ENCODE data around the gene COL23A1.
A peak's percentile ranks its signal among the peaks of the same experiment; 100 is the strongest.

Gene COL23A1

DNA sequence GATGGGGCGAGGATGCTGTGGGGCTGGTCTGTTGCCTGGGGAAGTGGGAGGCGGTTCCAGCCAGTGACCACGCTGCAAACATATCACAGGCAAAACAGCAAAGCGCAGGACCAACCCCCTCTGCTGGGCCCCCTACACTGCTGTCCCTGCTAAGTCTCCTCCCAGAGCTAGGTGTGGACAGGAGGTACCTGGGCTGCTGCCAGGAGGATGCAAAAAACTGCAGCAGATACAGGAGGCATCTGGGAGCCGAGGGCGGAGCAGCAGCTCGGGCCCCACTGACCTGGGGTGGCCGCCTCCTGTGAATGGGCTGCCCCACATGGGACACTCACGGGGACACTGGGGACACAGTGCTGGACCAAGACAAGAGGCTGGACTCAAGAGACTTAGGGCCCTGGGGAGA lies 309.6 kb downstream of the COL23A1 start:
- no peak for DNase-seq (ENCODE audit: low read depth)

DNA sequence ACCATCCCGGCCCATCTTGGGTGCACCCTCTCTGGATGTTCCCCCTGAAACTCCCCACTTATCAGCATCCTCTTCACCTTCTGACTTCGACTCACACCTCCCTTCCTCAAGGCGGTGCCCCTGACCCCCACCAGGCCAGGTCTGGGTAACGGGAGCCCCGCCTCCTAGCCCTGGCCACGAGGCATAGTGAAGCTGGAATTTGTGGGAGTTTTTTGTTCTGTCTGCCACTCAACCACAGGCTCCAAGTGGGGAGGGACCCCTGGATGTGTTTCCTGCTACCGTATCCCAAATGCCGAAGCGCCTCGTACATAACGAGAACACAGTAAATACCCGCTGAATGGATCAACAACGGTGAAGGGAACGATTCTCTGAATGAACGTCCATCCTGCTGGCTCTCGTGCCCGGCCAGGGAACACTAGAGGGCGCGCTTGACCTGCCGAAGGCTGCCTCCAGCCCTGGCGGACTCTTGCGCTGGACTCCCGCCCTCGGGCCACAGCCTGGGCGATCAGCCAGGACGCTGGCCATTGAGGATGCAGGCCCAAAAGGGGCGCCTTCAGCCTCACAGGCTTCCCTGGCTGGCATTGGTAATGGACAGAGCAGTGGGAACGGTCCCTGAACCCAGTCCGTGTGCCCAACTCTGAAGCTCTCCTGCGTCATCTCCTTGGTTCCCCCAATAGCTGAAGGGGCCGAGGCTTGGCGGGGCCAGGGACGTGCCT lies 310.3 kb downstream of the COL23A1 start:
- peak; percentile 32 for DNase-seq (ENCODE audit: low read depth)

DNA sequence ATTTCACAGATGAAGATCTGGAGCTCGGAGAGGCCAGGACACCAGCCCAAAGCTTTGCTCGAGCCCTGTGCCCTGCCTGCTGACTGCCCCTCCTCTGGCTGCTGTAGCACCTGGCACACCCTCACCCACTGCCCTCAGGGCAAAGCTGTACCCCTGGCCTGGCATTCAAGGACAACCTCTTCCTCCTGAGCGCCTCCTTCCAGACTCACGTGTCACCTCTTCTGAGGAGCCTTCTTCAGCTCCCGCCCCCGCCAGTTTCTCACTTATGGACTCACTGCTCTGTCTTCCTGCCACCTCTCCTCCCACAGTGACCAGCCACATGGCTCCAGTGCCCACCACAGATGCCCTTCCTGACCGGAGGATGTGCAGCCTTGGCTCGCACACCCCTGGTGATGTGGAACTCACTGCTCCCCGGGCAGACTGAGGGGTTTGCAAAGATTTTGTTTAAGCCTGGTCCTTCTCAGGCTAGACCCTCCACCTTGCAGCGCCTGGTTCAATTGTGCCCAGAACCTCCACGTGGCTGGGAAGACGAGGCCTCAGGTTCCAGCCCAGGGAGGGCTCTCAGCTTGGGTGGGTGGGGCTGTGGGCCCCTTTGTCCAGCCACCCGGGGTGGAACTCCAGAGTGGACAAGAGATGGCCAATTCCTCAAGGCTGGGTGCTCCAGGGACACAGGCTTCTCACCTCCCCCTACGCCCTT lies 311.0 kb downstream of the COL23A1 start:
- DNase-seq (ENCODE audit: low read depth) = no peak

DNA sequence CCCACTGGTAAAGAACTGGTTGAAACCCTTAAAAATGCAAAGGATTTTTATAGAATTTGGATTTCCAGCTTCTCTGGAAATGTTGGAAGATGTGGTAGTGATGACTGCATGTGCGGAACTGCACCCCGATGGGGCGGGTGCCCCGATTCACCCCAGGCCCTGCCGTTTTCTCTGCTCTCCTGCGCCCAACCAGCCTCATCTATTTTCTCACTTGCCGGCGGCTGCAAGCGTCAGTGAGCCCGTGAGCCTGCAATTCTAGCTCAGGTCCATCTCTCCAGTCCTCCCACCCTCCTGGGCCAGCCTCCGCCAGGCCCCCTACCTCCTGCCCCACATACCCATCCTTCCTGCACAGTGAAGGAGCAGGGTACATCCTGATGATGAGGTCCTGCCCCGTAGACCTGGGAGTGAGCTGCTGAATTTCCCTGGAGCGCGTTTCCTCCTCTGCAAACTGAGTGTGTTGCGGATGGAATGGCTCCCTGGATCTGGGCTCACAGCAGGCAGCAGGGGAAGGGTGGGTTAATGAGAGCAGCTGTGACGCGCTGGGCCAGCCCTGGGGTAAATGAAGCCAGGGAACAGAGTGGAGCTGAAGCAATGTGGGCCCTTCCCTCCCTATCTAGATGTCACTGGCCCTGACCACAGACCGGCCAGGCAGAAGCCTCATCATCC lies 311.7 kb downstream of the COL23A1 start:
- no peak for DNase-seq (ENCODE audit: low read depth)

DNA sequence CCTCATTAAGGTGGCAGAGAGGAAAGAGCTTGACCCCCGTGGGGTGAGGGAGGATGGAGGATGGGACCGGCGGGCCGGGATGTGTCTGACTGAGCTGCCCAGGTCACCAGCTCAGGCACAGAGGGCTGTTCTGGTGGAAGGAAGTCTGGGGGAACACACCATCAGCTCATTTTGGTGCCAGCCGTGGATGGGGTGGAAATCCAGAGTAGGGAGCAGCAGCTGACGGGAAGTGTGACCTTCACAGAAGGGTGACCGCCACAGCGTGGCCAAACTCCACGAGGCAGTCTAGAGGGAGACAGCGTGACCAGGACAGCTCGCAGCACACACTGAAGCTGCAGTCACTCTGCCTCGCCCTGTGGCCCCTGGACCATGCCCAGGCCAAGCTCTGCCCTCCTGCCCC lies 312.3 kb downstream of the COL23A1 start:
- DNase-seq (ENCODE audit: low read depth) = no peak

DNA sequence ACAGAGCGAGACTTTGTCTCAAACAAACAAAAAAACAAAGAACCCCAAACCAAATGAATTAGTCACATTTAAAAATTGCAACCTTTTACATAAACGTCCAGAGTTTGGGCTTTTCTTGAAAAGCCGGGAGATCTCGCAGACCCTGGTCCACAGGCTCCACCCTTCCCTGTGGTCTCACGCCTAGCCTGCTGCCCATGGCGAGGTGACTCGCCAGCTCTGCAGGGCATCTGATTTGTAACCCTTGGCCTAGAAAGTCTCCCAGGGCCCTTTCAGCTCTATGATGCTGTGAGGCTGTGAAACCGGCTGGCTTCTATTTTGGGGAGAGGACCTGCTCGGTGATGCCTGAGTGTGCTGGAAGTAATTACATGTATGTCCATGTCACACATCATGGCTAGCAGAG lies 312.8 kb downstream of the COL23A1 start:
- no peak for DNase-seq (ENCODE audit: low read depth)

DNA sequence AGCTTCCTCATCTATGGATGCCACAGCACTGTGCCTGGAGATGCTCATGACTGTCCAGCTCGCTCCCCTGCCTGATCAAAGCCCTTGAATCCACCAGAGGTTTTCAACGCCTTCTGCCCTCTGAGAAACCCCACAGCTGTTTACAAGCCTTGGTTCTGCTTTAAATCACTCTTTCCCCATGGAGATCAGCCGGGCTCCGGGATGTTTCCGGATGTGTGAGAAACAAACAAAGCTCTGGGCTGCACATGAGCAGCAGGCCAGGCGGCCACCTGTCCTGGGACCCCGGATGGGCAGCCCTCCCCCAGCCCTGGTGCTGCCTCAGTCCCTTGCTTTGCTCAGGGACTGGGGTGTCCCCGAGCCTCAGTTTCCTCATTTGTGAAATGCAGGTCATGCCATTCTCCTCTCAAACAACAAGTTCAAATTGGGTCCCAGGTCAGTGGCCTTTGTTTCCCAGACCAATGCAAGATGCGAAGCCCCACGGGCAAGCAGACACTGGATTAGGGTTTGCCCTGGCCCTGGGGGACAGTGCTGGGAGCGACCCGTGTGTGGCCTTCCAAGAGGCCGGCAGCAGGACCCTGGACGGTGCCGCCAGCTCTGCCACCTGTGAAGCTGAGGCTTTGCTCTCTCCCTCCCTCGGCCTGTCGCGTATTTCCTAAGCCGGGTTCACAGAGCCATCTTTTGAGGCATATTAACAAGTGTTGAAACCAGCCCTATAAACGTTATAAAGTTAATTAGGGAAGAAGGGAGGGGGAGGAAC lies 315.2 kb downstream of the COL23A1 start:
- no peak for DNase-seq (ENCODE audit: low read depth)

DNA sequence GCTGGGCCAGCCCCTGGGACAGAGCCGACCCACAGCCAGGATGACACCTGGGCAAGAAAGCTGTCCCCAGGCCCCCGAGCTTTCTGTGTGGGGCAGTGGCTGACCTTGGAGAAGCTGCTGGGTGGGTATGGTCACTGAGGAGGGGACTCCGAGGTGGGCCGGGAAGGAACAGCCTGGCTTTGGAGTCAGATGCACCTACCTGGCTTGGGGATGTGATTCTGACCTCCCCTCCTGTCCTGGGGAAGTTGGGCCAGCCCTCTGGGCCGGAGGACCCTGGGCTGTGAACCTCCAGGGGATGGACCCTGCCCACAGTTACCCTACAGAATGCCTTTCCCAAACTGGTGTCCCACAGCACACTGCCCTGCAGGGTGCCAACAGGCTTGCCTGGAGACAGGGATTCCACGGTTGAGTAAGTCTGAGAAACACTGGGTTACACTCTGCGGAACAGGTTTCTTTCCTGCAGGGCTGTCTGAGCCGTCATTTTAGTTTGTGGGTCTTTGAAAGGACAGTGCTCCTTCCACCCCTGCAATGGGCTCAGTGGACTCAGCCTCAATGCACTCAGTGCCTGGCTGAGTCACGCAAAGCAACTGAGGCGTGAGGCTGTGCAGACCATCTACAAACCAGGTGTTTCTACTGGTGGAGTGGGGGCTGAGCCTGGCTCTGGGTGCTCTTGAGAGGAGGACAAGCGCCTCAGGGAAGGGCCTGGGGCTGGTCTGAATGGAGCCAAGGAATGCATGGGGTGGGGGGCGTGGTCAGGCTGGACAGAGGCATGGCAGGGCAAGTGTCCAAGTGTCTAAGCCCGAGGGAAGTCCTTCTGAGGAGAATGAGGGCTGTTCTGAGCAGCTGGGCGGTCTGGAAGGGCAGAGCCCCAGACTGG lies 316.3 kb downstream of the COL23A1 start:
- no peak for DNase-seq (ENCODE audit: low read depth)

DNA sequence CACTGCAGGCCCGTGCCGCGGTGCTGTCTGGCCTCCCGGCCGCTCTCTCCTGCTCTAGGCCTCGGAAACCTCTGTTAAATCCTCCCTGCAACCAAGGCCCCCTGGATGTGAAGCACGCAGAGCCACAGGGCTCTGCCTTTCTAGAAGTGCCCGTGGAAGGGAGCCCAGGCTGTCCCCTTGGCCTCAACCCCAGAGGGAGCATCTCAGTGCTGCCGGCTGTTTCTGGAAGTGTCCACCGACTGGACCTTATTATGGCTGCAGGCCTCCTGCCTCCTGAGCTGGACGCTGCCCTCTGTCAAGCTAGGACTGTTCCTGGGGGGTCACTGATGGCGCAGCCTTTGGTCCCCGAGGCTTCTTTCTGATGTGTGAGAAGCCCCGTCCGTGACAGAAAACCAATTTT lies 317.2 kb downstream of the COL23A1 start:
- DNase-seq (ENCODE audit: low read depth) = no peak

DNA sequence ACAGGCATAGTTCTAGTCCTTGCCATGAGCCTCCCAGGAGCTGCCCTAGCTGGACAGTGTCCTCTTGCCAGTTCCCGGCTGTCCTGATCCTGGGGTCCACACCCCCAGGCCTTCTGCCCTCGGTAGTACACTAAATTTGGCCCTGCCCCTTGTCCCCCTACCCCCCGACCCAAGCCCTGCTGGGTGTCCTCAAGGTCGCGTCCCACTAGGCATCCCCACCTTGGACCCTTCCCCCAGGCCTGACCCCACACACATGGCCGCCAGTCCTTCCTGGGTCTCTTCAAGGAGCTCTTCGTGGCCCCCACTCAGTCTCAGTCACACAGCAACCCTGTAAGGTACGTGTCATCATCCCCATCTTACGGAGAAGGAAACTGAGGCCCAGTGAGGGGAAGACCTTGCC lies 317.6 kb downstream of the COL23A1 start:
- DNase-seq (ENCODE audit: low read depth) = no peak

DNA sequence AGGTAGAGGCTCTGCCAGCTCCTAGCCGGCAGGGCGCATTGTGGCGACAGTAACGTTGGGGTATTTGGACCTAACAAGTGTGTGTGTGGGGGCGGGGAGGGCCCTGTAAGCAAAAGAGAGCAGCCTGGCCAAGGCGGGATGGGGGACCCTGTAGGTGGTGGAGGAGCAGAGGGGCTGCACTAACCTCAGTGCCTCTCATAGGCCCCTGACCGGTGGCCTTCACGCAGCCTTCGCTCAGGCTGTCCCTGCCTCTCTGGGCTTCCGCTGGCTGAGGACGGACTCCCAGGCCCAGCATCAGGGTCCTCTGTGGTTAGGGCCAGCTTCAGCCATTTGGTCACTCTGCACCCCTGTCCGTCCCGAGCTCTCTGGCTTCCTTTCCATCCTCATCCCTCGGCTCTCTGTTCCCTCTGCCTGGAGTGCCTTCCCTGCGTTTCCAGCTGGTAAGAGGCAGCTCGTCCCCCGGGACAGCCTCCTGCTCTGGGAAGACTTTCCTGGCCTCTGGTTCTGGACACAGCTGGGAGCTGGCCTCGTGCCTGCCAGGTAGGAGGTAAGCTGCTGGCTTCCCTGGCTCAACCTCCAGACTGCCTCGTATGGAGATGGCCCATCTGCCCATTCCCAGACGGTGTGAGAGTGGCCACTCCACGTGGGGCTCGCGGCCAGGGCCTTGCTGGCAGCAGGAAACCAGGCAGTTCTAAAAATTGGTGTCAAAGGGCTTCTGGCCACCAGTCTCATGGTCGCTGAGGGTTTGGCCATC lies 318.3 kb downstream of the COL23A1 start:
- DNase-seq (ENCODE audit: low read depth) = no peak

DNA sequence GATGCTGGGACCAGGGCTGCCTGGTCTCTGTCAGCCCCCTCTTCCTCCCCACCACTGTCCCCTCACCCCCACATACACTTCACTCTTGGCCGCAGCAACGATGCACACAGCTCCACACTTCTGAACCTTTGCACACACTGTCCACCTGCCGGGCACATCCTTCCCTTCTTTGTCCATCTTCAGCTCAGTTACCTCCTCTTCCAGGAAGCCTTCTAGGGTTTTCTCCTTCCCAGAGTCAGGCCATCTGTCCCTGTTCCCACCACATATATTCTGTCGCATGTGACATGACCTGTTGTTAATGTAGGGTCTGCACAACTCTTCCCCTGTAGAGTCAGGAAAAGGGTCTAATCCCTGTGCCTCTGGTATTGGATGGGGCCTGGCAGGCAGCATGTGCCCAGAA lies 319.0 kb downstream of the COL23A1 start:
- DNase-seq (ENCODE audit: low read depth) = no peak

DNA sequence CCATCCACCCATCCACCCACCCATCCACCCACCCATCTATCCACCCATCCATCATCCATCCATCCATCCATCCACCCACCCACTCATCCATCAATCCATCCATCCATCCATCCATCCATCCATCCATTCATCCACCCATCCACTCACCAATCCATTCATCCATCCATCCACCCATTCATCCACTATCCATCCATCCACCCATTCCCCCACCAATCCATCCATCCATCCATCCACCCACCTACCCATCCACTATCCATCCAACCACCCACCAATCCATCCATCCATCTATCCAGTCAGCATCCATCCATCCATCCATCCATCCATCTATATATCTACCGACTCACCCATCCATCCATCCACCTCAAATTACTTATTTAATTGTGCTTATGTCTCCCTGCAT lies 320.7 kb downstream of the COL23A1 start:
- no peak for DNase-seq (ENCODE audit: low read depth)

DNA sequence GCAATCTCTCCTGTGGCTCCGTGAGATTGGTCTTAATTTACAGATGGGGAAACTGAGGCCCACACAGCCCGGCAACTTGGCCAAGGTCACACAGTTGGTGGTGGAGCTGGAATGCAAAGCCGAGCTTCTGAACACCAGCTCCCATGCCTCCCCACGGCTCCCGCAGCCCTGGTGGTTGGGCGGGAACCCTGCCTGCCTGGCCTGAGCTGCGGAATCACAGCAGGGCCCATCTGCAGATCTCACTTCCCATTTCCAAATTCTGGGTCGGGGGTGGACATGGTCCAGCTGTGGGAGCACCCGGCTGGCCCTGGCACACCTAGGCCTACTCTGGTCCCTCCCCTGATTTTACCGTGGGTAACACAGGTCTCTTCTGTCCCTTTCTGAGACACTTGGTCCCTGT lies 322.3 kb downstream of the COL23A1 start:
- no peak for DNase-seq (ENCODE audit: low read depth)

DNA sequence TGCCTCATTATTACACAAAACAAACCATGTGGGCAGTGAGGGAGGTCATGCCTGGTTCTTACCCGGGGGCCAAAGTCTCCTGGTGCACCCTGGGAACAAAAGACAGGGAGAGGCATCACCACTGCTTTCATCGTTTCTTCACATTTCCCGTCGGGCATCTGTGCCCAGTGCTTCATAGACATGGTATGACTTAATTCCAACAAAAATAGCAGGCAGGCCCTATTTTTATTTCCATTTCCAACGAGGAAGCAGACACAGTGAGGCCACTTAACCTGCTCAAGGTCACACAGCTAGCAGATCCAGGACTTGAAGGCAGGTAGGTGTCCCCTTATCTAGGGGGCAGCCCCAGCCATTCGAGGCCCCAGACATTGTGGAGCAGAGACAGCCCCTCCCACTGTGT lies 322.9 kb downstream of the COL23A1 start:
- DNase-seq (ENCODE audit: low read depth) = no peak

DNA sequence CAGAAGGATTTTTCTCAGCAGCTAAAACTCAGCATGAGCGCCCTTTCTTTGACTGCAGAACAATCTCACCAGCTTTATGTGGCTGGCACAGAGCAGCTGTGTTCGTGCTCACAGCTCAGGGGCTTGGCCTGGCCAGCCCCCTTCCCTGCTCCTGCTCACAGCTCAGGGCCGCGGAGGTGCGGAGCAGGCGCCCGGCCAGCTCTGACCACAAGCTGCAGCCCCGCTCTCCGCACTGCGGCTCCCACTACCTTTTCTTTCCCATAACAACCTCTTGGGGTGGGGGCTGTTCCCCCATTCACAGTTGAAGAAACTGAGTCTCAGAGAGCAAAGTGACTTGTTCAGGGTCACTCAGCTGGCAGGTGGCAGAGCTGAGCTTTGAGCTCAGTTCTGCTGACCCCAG lies 323.6 kb downstream of the COL23A1 start:
- DNase-seq (ENCODE audit: low read depth) = no peak

DNA sequence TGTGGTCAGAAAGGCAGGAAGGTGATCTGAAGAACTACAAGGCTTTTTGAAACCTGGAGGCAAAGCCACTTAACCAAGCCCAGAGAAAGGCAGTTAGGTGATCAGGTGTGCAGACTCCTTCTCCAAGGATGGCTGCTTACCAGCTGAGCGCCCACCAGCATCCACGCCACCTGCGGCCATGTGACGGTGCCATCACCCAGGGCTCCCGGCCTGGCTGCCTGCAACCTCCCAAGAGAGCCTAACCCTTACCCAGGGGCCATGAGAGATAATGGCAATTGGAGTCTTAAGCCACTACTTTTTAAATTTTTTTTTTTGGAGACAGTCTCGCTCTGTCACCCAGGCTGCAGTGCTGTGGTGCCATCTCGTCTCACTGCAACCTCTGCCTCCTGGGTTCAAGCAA lies 324.4 kb downstream of the COL23A1 start:
- DNase-seq (ENCODE audit: low read depth) = no peak

DNA sequence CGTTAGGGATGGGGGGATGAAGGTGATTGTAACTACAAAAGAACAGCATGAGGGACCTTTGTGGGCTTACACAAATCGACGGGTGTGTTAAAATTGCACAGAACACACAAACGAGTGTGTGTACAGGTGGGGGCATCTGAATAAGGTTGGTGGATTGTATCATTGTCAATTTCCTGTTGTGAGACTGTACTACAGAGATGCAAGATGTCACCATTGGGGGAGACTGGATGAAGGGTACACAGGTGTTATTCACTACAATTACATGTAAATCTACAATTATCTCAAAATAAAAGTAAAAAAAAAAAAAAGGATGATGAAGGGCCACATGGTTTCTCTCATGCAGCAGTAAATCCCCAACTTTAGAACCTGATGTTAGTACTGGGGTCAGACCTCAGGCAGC lies 326.1 kb downstream of the COL23A1 start:
- no peak for DNase-seq (ENCODE audit: low read depth)

DNA sequence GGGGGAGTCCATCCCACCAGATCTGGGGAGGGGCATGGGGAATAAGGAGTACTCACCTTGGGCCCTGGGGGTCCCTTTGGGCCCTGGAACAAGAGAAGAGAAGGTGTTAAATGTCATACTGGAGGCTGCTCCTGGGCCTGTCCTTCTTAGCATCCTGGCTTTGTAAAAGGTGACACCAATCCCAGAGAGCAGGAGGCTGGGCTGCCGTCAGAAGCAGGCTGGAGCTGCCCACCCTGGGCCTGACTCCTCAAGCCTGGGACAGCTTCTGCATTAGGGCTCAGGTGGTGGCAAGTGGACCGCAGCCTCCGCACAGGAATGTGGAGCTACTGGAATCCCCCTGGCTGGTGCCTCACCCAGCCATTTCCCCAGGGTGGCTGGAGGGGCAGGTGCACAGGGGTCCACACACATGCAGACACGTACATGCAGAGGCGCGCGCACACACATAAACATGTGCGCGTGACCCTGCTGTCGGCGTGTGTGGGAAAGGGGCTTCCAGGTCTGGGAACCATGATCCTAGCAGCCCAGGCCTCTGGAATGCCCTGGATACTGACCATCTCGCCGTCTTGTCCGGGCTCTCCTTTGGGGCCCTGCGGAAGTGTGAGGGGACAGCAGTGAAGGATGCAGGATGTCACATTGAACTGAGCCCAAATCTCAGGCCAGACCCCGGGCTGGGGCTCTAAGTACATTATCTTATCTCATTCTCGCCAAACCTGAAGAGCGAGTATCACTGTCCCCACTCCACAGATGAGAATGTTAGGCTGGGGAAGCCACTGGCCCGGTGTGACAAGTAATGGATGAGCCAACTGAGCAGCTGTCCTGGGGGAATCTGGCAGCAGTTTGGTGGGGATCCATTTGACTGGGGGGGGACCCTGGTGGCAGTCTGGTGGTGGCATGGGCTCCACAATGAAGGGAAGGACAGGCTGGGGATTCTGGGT lies 328.3 kb downstream of the COL23A1 start:
- DNase-seq (ENCODE audit: low read depth) = no peak
